ENCODE data around the gene TSPAN19.

Gene TSPAN19

GRCh38 chr12:84986586-84986985 is 49.5 kb downstream of the TSPAN19 start:
- no peak for TF ChIP-seq CTCF (IDR thresholded peaks at IDR 0.05; ENCODE audit: control insufficient read depth, extremely low read depth, insufficient read depth)
- DNase-seq (ENCODE audit: low read depth) = no peak
- no peak overlapping the region for H3K4me3 ChIP-seq (ENCODE audit: low read depth, low read length)

DNA sequence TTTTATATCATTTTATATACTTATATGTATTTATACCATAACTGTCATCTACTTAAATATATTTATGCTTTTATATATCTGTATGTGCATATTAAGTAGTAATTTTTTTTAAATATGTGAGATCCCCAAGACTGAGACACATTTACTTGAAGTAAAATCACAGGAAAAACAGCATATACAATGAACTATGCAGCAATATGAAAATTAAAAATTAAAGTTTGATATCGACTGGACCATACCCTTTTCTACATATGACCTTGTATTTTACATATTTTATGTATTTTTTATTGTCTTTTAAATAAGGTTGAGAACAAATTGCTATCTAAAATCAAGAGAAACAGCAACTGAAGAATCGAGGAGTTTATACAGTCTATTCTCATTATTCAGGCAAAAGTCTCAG is 50.0 kb downstream of the TSPAN19 start:
- DNase-seq (ENCODE audit: low read depth) = no peak
- TF ChIP-seq CTCF (IDR thresholded peaks at IDR 0.05; ENCODE audit: control insufficient read depth, extremely low read depth, insufficient read depth) = no peak
- H3K4me3 ChIP-seq (ENCODE audit: low read depth, low read length) = no peak overlapping the region

- no peak for TF ChIP-seq CTCF (IDR thresholded peaks at IDR 0.05; ENCODE audit: control insufficient read depth, extremely low read depth, insufficient read depth)
- DNase-seq (ENCODE audit: low read depth) = no peak
- no peak overlapping the region for H3K4me3 ChIP-seq (ENCODE audit: low read depth, low read length)
Measured at GRCh38 chr12:84983289-84983688, 52.8 kb downstream of the TSPAN19 start.

GRCh38 chr12:84982888-84983287 is 53.2 kb downstream of the TSPAN19 start:
- TF ChIP-seq CTCF (IDR thresholded peaks at IDR 0.05; ENCODE audit: control insufficient read depth, extremely low read depth, insufficient read depth) = no peak
- no peak overlapping the region for H3K4me3 ChIP-seq (ENCODE audit: low read depth, low read length)
- DNase-seq (ENCODE audit: low read depth) = no peak

- DNase-seq (ENCODE audit: low read depth) = no peak
- no peak for TF ChIP-seq CTCF (IDR thresholded peaks at IDR 0.05; ENCODE audit: control insufficient read depth, extremely low read depth, insufficient read depth)
- no peak overlapping the region for H3K4me3 ChIP-seq (ENCODE audit: low read depth, low read length)
Measured at GRCh38 chr12:84978921-84979320, 57.2 kb downstream of the TSPAN19 start.

- no peak overlapping the region for H3K4me3 ChIP-seq (ENCODE audit: low read depth, low read length)
- DNase-seq (ENCODE audit: low read depth) = no peak
- TF ChIP-seq CTCF (IDR thresholded peaks at IDR 0.05; ENCODE audit: control insufficient read depth, extremely low read depth, insufficient read depth) = no peak
Measured at GRCh38 chr12:84976133-84976532, 59.9 kb downstream of the TSPAN19 start.

DNA sequence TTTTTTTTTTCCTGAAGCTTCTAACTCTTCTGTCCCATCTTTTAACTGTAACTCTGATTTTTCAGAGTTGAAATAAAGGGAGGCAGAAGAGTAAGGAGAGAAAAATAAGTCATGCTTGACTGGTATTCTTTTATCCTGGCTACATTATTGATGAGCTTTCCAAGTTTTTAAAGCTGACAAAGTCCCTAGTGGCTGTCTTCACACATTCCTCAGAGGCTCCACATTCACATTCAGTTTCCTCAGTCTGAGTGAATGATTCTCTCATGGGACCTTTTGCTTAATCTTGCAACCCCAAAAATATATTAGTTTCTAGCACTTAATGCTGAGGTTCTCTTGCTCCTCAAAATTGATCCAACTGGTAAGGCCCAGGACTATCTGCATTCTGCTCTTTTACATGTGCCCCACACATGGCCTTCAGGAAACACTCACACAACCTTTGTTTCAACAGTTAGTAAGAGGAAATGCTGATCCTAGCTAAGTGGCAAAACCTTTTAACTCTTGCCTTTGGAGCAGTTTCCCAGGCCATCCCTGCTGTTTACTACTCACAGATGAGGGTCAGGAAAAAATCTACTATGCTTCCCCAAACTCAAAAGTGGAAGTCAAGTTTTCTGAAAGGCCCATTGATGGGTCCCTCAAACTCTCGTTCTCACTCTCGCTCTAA is 61.8 kb downstream of the TSPAN19 start:
- no peak for DNase-seq (ENCODE audit: low read depth)
- no peak overlapping the region for H3K4me3 ChIP-seq (ENCODE audit: low read depth, low read length)
- no peak for TF ChIP-seq CTCF (IDR thresholded peaks at IDR 0.05; ENCODE audit: control insufficient read depth, extremely low read depth, insufficient read depth)
